H1 (cell line): ENCODE measurements around the gene HES5.

Experiments used
- BACH1 ChIP-seq: IDR thresholded peaks from 2 replicates; pipeline ENCODE4 v1.6.1; 2012; ENCODE audit warnings: low read length, improper control_type of control experiment
- CTCF ChIP-seq, 3 experiments: IDR thresholded peaks; 1 replicate in 2 of 3; 2 replicates in 1 of 3; pipeline versions ENCODE4 v1.5.1 to v1.6.1; 2011; ENCODE audit warnings: low read length in 3 of 3, mild to moderate bottlenecking in 3 of 3, inconsistent platforms in 2 of 3, low read depth in 1 of 3, moderate library complexity in 1 of 3; ENCODE audit not compliant: insufficient read depth in 1 of 3; ENCODE audit errors: control extremely low read depth in 1 of 3
- EP300 ChIP-seq, 2 experiments: IDR thresholded peaks; 1 replicate in 1 of 2; 2 replicates in 1 of 2; pipeline ENCODE4 v1.6.1; 2011 to 2012; ENCODE audit warnings: low read depth in 2 of 2, low read length in 2 of 2, mild to moderate bottlenecking in 2 of 2, borderline replicate concordance in 1 of 2, inconsistent platforms in 1 of 2, moderate library complexity in 1 of 2
- EZH2 ChIP-seq: fragments of 200-600 bp; sonication (generic); IDR thresholded peaks from 2 replicates; pipeline ENCODE4 v1.7.1; 2012; ENCODE audit warnings: low read depth, mild to moderate bottlenecking, moderate library complexity, low read length, inconsistent platforms; ENCODE audit not compliant: severe bottlenecking
- GABPA ChIP-seq: IDR thresholded peaks from 2 replicates; pipeline ENCODE4 v1.6.1; 2011; ENCODE audit warnings: mild to moderate bottlenecking, low read length, moderate library complexity, borderline replicate concordance; ENCODE audit not compliant: insufficient read depth
- HDAC2 ChIP-seq, 2 experiments: fragments of 300-600 bp in 1 of 2; sonication (generic) in 1 of 2; IDR thresholded peaks; 2 replicates each; pipeline ENCODE4 v1.6.1; 2011 to 2012; ENCODE audit warnings: low read depth in 2 of 2, low read length in 2 of 2, mild to moderate bottlenecking in 2 of 2, moderate library complexity in 2 of 2, borderline replicate concordance in 1 of 2, inconsistent platforms in 1 of 2
- KDM5A ChIP-seq: fragments of 200-600 bp; IDR thresholded peaks from 2 replicates; pipeline ENCODE4 v1.7.1; 2012; ENCODE audit warnings: mild to moderate bottlenecking, low read length, inconsistent platforms, mixed read lengths
- MAX ChIP-seq: IDR thresholded peaks from 2 replicates; pipeline ENCODE4 v1.6.1; 2012; ENCODE audit warnings: inconsistent platforms
- POLR2A ChIP-seq, 2 experiments: IDR thresholded peaks; 1 replicate in 1 of 2; 2 replicates in 1 of 2; pipeline ENCODE4 v1.6.1; 2011; ENCODE audit warnings: low read depth in 2 of 2, low read length in 2 of 2, mild to moderate bottlenecking in 2 of 2; ENCODE audit errors: control extremely low read depth in 1 of 2
- TEAD4 ChIP-seq: IDR thresholded peaks from 2 replicates; pipeline ENCODE4 v1.6.1; 2012; ENCODE audit warnings: low read depth, low read length, inconsistent platforms, mixed read lengths
- YY1 ChIP-seq: IDR thresholded peaks from 2 replicates; pipeline ENCODE4 v1.6.1; 2011; ENCODE audit warnings: low read depth, mild to moderate bottlenecking, low read length
- ZNF274 ChIP-seq: IDR thresholded peaks from 2 replicates; pipeline ENCODE4 v1.7.0; 2012; ENCODE audit warnings: low read length, borderline replicate concordance; ENCODE audit errors: extremely low read depth

GRCh38 chr1:2499260-2499659 lies 30.8 kb downstream of the HES5 start:
- TF ChIP-seq TEAD4 = no peak
- TF ChIP-seq ZNF274 = no peak
- TF ChIP-seq KDM5A = no peak
- no peak for TF ChIP-seq POLR2A (IDR thresholded peaks at IDR 0.05; ENCODE audit: control extremely low read depth in 1 of 2, low read depth in 2 of 2, low read length in 2 of 2)
- TF ChIP-seq CTCF (IDR thresholded peaks at IDR 0.05; ENCODE audit: control extremely low read depth in 1 of 3, insufficient read depth in 1 of 3, low read depth in 1 of 3, low read length in 3 of 3) = no peak
- TF ChIP-seq MAX = no peak
- TF ChIP-seq EP300 (IDR thresholded peaks at IDR 0.05; ENCODE audit: borderline replicate concordance in 1 of 2, low read depth in 2 of 2, low read length in 2 of 2) = no peak
- no peak for TF ChIP-seq YY1
- TF ChIP-seq GABPA = no peak
- no peak for TF ChIP-seq HDAC2 (IDR thresholded peaks at IDR 0.05; ENCODE audit: borderline replicate concordance in 1 of 2, low read depth in 2 of 2, low read length in 2 of 2)
- TF ChIP-seq BACH1 = no peak
- TF ChIP-seq EZH2 = no peak
